Activated naive CD8-positive, alpha-beta T cell treated with anti-CD3 and anti-CD28 coated beads, Interleukin-2, amount 50 U/mL, for 16 hours (primary cell): ENCODE measurements around the gene HFE.
A peak's percentile ranks its signal among the peaks of the same experiment; 100 is the strongest.
"Not testable (repeated sequence)": the region's sequence is repeated elsewhere in the genome, so short reads cannot be mapped to it uniquely, and the experiment has no call there.

ENCODE experiments used
- DNase-seq: peaks from one replicate; pipeline ENCODE4 v3.0.0-alpha.2; 2020; ENCODE audit warnings: low read depth, low spot score

HFE gene

DNA sequence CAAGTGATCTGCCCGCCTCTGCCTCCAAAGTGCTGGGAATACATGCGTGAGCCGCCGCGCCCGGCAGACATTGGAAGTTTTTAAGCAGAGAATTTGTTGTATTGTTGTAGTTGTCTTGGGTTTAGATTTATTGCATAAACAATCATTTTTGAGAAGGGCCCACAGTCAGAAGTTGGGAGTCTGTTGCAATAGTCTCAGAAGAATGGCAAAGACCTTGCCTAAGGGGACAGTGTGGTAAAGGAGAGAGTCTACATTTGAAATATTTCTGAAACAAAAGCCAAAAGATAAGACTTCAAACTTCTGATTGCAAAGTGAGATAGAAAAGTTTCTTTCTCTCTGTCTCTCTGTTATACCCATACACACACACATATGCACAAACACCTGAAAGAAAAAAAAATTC is 22.5 kb downstream of the HFE start:
- no peak for DNase-seq

DNA sequence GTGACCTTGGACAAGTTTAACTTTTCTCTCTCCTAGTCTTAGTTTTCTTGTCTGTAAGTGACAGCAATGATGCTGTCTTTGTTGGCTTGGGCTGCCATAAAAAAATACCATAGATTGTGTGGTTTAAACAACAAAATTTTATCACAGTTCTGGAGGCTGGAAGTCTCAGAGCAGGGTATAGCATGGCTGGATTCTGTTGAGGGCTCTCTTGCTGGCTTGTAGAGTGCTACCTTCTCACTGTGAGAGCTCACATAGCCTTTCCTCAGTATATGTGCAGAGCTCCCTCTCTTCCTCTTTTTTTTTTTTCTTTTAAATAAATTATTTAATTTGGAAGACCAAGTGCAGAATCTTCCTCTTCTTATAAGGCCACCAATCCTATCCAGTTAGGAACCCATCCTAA is 26.3 kb downstream of the HFE start:
- no peak for DNase-seq

DNA sequence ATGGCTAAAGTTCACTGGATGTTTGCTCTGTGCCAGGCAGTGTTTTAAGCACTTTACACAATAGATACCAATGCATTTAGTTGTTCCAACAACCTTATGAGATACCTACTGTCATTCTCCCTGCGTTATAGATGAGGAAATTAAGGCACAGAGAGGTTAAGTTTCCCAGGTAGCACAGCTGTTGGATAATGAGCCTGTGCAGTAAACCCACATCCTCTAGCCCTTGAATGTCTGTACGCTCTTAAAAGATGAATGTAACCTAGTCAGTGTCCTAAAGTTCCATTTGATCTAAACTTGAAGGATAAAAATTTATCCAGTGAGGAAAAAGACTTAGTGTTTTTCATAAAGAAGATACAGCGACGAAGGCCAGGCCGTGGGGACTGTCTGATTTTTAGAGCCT is 28.0 kb downstream of the HFE start:
- no peak for DNase-seq

DNA sequence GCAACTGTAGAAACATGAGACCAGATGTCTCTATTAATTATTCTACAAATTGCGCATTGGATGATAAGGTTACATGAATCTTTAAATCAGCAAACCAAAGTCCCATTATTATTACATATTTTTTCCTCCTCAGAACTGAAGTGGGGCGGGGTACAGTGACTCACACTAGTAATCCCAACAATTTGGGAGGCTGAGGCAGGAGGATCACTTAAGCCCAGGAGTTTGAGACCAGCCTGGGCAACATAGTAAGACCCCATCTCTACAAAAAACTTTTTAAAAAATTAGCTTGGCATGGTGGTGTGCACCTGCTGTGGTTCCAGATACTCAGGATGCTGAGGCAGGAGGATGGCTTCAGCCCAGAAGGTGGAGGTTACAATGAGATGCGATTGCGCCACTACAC is 29.0 kb downstream of the HFE start:
- DNase-seq = no peak

DNA sequence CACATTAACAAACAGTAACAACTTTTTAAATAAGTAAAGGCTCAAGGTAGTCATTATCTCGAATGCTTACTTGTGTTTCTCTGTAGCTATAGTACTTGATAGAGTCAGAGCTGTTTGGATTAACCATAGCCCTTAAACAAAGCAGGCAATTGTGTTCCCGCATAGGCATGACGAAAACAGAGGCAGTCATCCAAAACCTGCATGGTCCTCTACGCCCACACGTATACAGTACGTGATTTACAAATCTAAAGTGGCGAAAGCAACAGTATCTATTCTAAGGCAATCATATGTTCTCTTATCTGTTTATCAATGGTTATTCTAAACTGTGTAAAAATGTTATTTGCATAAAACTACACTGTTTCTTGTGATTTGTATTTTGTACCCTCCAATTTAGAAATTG is 31.8 kb downstream of the HFE start:
- no peak for DNase-seq

DNA sequence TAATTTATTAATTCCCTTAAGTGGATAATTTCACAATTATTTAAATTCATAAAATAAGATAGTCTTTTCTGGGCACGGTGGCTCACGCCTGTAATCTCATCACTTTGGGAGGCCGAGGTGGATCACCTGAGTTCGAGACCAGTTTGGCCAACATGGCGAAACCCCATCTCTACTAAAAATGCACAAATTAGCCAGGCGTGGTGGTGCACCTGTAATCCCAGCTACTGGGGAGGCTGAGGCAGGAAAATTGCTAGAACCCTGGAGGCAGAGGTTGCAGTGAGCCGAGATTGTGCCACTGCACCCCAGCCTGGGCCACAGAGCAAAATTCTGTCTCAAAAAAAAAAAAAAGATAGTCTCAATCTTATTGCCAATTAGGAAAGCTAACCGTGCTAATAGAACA is 32.9 kb downstream of the HFE start:
- not testable (repeated sequence) for DNase-seq

DNA sequence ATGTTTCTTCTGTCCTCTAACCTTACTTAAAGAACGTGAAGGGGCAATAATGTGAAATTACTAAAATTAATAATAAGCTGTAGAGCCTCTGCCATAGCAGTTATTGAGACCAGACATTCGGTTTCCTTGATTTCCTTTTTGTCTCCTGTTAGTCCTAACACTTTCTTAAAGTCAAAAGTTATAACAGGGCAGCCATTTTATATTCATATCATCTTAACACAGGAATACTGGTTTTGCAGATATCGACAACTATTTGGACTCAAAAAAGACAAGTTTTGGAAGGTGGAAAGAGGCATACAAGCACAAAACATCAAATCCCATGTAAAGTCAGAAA is 33.5 kb downstream of the HFE start:
- no peak for DNase-seq

DNA sequence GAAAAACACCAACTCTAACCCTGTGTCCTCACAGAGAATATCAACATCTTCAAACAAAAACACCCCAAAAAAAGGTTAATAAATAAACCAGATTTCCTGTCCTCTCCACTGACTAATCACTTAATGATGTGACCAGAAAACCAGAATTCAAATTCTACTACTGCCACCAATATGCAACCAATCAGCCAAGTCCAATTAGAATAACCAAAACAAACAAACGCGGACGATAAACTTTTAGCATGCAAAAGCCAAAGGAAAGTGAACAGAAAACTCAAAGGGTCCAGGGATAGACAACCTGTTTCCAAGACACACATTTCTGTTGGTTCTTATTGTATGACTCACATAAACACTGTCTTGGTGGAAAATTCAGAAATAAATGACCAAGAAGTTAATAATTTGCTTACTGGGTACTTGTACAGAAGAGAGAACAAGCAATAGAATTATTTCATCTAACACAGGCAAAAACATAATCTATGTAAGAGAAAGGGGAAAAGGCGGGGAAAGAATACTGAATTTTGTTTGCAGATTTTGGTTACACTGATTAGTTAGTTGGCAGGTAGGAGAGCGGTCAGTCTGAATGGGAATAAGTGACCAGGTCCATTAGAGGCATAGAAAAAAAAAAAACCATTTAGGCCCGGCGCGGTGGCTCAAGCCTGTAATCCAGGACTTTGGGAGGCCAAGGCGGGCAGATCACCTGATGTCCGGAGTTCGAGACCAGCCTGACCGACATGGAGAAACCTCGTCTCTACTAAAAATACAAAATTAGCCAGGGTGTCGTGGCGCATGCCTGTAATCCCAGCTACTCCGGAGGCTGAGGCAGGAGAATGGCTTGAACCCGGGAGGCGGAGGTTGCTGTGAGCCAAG is 34.1 kb downstream of the HFE start:
- DNase-seq = no peak

DNA sequence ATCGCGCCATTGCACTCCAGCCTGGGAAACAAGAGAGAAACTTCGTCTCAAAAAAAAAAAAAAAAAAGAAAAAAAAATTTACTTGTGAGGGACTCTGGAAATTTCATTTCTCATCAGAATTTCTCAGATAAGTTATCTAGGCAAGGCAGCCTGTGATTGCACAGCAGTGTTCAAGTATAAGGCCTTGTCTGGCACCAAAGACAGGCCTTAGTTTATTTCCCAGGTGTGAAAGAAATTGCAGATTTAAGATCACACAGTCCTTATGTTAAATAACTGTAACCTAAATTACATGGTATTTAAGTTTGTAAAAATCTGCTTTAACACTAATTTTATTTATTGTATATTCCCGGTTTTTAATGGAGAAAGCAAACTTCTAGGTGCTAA is 34.8 kb downstream of the HFE start:
- DNase-seq = no peak

DNA sequence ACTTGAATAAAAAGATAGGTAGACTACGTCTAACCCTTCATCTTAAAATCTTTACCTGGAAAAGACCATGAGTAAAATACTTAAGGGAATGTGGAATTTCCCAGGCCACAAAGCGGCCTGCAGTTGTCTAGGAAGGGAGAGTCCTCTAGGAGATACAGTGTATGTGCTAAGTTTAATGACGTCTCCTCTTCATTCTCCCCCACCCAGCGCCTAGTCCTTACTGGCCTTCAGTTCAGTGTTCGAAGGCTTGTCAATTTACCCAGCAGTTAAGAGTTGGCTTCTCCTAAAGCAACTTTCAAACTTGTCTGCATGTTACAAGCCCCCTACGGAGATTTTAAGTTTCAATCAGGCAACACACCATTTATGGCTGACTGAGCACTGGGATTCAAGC is 35.2 kb downstream of the HFE start:
- no peak for DNase-seq

DNA sequence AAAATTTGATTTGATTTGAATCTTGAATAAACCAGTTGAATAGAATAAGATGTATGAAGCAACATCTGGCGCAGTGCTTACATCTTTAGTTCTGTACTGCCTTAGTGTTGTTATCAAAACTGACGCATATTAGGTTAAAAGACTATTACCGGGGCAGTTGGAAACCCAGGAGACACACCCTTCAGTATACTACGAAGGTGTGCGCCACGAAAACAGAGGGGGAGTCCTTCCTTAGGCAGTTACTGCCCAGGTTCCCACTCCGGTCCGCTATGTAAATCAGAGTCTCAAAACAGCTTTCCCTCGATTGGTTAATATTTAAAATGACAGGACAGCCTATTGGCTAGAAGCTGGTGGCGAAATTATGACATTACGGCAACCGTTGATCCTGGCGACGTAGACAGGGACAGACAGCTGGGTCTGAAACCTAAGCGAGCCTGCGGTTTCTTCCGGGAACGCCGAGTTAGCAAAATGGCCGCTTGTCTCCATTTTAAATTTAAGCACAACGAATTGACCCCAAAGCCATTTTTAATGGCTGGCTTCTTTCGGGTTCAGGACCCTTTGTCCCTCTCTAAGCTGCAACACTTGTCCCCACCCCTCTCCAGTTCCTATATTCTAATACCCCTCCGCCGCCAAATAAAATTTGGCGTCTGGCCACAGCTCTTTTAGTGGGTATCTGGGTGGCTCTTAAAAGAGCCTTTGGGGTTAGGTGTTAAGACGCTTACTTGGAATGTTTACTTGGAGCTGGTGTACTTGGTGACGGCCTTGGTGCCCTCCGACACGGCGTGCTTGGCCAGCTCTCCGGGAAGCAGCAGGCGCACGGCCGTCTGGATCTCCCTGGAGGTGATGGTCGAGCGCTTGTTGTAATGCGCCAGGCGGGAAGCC is 35.8 kb downstream of the HFE start:
- peak; percentile 91 for DNase-seq

DNA sequence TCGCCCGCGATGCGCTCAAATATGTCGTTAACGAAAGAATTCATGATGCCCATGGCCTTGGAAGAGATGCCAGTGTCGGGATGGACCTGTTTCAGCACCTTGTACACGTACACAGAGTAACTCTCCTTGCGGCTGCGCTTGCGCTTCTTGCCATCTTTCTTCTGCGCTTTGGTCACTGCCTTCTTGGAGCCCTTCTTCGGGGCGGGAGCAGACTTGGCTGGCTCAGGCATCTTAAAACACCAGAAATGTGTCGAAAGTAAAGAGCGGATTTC is 36.4 kb downstream of the HFE start:
- peak; percentile 35 for DNase-seq

DNA sequence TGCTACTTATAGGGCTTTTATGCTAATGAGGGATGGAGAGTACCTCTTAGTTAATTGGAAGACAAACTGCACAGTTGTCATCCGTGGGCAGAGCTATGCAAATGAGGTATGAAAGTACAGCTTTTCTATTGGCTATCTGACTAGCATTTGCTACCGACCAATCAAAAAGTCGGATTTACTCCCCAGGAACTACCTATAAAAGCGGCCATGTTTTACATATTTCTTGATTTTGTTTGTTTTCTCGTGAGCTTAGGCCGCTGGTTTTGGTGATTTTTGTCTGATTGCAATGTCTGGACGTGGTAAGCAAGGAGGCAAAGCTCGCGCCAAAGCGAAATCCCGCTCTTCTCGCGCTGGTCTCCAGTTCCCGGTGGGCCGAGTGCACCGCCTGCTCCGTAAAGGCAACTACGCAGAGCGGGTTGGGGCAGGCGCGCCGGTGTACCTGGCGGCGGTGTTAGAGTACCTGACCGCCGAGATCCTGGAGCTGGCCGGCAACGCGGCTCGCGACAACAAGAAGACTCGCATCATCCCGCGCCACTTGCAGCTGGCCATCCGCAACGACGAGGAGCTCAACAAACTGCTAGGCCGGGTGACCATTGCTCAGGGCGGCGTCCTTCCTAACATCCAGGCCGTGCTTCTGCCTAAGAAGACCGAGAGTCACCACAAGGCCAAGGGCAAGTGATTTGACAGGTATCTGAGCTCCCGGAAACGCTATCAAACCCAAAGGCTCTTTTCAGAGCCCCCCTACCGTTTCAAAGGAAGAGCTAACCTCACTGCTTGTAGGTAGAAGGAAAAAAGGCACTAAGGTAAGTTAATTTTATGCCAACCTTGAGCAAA is 36.9 kb downstream of the HFE start:
- DNase-seq = no peak

DNA sequence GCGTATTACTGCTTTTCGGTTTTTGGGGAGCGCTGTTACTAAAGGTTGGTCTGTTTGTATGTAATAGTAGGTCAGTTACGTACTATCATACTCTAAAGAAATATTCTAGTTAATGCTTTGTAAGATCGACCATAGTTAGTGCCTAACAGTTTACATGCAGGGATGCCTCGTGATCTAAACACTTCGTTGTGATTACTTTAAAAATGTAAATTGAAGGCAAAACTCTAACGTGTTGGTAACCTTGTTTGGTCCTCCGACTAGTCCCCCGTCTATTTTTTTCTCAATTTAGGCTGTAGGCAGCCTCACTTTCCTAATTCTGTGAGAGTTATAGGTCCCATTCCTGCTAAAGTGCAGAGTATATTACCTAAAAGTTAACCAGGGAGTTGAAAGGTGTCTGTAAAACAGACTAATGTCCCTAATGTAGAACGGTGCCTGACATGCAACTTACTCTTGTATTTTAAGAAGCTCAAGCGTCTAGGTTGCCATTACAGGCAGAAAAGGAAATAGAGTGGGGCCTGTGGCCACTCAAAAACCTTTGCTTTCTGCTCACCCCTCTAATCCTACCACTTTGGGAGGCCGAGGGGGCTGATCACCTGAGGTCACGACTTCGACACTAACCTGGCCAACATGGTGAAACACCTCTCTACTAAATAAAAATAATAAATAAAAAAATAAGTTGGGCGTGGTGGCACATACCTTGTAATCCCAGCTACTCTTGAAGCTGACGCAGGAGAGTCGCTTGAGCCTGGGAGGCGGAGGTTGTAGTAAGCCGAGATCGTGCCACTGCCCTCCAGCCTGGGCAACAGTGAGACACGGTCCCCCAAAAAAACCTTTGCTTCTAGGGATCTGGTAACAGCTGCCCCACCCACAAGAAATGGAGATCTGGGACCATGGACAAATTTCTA is 37.8 kb downstream of the HFE start:
- DNase-seq = no peak

DNA sequence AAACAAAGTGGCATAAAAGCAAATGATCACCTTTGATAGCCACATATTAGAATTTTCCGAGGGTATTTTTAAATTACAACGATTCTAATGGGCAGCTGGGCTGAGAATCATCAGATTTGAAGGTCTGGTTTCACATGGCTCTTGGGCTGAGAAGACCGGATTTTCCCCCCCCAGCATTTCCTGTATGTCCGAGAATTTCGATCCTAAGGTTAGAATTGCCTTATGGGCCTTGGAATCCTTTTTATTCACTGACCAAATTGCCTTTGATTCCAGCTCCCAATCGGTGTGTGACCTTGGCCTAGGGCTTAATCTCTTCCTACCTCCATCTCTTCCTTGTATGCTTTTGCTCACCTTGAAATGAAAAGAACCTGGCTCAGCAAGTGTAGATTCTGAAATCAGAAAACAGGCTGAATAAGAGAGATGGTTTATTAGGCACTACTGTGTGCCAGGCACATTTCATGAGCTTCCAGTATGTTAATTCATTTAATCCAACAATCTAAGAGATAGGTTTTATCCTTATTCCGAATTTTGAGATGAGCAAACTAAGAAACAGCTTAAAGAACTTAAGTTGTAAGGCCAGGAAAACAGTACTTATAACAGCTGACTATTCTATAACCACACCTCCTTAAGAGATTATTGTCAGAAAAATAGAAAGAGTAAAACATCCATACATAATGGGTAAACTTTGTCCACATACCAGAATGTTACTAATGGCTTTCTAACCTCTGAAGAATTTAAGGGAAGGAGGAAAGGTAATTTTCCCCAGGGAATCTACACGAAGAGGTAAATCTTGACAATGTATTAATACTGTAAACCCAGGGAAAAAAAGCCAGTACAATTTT is 39.4 kb downstream of the HFE start:
- DNase-seq = no peak

DNA sequence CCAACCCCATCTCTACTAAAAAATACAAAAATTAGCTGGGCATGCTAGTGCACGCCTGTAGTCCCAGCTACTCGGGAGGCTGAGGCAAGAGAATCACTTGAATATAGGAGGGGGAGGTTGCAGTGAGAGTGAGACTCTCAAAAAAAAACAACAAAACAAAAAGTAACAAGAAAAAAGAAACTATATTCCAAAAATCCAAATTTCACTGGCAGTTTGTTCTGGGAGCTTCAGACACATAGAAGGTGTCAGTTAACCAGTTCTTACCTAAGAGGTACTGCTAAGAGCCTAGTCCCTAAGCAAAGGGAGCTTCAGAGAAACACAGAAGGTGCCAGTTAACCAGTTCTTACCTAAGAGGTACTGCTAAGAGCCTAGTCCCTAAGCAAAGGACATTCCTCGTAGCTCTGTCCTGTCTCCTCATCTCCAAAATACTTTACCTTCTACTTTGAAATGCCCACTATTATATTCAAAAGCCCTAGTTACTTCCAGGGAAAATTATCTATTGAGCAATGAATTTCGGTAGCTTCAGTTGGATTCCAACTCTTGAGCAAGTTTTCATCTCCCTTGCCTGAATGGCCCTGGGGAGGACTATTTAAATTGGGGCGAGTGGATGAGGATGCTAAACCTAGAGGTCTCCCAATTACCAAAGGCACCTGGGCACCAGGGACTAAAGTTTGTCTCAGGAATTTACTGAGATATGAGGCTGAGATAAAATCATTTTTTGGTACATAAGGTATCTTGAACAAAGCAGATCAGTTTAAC is 41.0 kb downstream of the HFE start:
- DNase-seq = no peak

DNA sequence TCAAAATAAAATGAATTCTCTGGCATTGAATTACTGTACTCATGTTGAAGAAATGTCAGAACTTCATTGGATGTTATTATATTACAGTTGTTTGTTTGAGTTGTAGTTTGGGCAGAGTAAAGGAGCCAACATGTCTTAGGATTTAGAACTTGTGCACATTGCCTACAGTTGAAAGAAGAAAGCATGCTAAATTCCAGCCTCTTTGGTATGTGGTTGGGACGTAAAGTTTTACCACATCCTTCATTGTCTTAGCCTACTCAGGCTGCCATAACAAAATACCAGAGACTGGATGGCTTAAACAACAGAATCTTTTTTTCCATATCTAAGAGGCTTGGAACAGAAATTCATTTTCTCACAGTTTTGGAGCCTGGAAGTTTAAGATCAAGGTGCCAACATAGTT is 42.4 kb downstream of the HFE start:
- no peak for DNase-seq

DNA sequence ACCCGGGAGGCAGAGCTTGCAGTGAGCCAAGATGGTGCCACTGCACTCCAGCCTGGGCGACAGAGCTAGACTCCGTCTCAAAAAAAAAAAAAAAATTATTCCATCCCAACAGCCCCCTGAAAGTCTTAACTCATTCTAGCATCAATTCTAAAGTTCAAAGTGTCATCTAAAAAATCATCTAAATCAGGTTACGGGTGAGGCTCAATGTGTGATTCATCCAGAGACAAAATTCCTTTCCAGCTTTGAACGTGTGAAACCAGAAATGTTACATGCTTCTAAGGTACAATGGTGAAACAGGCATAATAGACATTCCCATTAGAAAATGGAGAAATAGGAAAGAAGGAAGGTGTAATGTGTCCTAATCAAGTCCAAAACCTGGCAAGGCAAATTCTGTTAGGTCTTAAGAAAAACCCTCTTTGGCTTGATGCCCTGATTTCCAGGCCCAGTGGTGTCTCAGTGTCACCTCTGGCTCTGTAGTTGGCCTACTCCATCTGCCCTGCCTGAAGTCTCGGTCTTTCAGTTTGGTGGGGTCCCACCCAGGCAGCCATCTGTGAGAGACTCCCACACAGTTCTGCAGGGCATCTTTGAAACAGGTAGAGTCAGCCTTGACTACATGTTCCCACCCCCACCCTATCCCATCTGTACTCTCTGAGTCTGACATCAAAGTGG is 43.5 kb downstream of the HFE start:
- no peak for DNase-seq

DNA sequence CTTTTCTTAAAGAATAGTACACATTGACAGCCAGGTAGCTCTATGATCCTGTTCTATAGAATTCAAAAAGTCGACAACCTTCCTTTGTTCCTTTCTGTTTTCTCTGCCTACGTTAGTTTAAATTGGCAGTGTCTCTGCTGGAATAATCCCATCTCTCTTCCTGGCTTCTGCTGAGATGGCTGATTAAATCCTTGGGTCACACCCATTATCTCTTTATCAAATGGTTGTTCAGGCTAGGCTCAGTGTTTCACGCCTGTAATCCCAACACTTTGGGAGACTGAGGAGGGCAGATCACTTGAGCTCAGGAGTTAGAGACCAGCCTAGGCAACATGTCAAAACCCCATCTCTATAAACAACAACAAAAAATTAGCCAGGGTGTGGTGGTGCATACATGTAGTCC is 44.4 kb downstream of the HFE start:
- DNase-seq = no peak
